GM06990 (cell line): ENCODE measurements around the gene DIP2A.
"Not testable (repeated sequence)": the region's sequence is repeated elsewhere in the genome, so short reads cannot be mapped to it uniquely, and the experiment has no call there.

Source experiments
- DNase-seq: peaks from one replicate; pipeline ENCODE4 v3.0.0-alpha.2; 2011; ENCODE audit not compliant: insufficient read length; ENCODE audit errors: extremely low read depth
- H3K27me3 ChIP-seq: replicated peaks from 2 replicates; pipeline ENCODE4 v1.6.0; 2011; ENCODE audit warnings: low read length; ENCODE audit not compliant: control insufficient read depth, insufficient read depth
- H3K36me3 ChIP-seq: 2 replicates; pipeline ENCODE4 v1.5.1; 2011; ENCODE audit warnings: low read length; ENCODE audit not compliant: control insufficient read depth, insufficient read depth
- H3K4me3 ChIP-seq: replicated peaks from 2 replicates; pipeline ENCODE4 v1.5.1; 2011; ENCODE audit warnings: low read depth, mild to moderate bottlenecking, control low read depth, low read length
- TF ChIP-seq, protein P1 (sequence below): IDR thresholded peaks from 2 replicates; pipeline ENCODE4 v1.5.1; 2011; ENCODE audit warnings: low read length, control low read depth, mild to moderate bottlenecking, inconsistent platforms; ENCODE audit not compliant: insufficient read depth, poor library complexity, severe bottlenecking

DIP2A gene

DNA sequence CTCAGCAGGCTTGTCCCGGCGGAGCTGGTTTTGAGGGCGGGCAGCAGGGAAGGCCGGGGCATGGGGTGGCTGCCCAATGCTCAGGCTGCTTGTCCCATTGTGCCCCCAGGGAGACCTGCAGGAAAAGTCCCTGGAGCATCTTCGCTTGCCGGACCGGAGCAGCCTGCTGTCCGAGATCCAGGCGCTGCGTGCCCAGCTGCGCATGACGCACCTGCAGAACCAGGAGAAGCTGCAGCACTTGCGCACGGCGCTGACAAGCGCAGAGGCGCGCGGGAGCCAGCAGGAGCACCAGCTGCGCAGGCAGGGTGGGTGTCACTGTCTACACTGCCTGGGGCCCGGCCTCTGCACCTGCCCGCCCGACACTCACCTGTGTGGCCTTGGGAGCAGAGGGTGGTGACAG, 30.4 kb upstream of the DIP2A start:
- Histone ChIP-seq H3K36me3 (peaks cover 34% of the 10 kb centered on the region), H3K27me3 (no peaks in the 10 kb centered on the region), H3K4me3 (no peak overlapping the region)
- TF ChIP-seq, protein P1, sequence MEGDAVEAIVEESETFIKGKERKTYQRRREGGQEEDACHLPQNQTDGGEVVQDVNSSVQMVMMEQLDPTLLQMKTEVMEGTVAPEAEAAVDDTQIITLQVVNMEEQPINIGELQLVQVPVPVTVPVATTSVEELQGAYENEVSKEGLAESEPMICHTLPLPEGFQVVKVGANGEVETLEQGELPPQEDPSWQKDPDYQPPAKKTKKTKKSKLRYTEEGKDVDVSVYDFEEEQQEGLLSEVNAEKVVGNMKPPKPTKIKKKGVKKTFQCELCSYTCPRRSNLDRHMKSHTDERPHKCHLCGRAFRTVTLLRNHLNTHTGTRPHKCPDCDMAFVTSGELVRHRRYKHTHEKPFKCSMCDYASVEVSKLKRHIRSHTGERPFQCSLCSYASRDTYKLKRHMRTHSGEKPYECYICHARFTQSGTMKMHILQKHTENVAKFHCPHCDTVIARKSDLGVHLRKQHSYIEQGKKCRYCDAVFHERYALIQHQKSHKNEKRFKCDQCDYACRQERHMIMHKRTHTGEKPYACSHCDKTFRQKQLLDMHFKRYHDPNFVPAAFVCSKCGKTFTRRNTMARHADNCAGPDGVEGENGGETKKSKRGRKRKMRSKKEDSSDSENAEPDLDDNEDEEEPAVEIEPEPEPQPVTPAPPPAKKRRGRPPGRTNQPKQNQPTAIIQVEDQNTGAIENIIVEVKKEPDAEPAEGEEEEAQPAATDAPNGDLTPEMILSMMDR: no peak
- no peak for DNase-seq

DNA sequence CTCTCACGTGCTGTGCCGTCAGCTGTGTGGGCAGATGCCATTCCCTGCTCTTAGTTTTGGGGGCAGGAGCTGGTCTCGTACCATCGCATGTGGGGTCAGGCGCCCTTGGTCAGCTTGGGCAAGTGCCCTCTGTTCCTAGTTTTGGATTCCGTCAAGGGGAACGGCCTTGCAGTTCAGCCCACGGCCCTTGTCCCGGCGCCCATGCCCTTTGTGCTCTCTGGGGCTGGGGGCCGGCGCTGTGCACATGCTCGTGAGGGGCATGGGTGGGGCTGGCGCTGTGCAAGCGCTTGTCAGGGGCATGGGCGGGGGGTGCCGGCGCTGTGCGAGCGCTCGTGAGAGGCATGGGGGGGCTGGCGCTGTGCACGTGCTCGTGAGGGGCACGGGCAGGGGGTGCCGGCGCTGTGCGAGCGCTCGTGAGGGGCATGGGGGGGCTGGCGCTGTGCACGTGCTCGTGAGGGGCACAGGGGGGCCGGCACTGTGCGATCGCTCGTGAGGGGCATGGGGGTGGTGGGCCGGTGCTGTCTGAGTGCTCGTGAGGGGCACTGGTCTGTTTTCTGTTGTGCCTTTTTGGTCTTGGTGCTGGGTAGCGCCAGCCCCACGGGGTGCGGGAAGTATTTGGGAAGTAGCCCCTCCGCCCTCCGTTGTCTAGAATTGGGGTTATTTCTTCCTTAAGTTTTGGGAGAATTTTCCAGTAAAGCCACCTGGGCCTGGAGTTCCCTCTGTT, 29.5 kb upstream of the DIP2A start:
- Histone ChIP-seq H3K27me3 (no peaks in the 10 kb centered on the region), H3K4me3 (no peak overlapping the region), H3K36me3 (peaks cover 36% of the 10 kb centered on the region)
- TF ChIP-seq, protein P1: no peak
- no peak for DNase-seq

DNA sequence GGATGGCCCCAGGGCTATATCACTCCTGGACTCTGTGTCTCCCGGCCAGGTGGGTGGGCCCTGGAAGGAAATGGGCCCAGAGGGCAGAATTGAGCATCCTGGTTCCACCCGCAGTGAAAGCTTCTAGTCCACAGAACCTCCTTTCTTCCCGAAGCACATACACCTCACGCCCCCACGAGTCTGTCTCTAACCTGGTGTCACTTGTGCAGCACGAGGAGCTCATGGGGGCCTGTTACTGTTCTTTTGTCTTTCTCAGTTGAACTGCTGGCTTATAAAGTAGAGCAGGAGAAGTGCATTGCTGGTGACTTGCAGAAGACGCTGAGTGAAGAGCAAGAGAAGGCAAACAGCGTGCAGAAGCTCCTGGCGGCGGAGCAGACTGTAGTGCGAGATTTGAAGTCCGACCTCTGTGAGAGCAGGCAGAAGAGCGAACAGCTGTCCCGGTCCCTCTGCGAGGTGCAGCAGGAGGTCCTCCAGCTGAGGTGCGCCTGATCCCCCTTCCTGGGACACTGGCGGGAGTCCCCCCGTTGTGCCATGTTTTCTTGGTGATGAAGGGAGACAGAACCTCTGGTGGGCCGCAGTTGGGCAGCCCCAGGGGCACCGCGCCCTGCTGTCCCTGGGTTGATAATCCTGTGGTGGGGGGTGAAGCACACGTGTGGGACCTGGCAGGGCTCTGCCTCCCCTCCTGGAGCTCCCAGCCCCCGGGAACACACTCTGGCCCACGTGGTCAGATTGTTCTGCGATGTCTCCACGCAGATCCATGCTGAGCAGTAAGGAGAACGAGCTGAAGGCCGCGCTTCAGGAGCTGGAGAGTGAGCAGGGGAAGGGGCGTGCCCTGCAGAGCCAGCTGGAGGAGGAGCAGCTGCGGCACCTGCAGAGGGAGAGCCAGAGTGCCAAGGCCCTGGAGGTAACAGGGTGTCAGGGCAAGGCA, 28.7 kb upstream of the DIP2A start:
- Histone ChIP-seq H3K36me3 (peaks cover 41% of the 10 kb centered on the region), H3K4me3 (no peak overlapping the region), H3K27me3 (no peaks in the 10 kb centered on the region)
- DNase-seq: no peak
- TF ChIP-seq, protein P1: no peak

DNA sequence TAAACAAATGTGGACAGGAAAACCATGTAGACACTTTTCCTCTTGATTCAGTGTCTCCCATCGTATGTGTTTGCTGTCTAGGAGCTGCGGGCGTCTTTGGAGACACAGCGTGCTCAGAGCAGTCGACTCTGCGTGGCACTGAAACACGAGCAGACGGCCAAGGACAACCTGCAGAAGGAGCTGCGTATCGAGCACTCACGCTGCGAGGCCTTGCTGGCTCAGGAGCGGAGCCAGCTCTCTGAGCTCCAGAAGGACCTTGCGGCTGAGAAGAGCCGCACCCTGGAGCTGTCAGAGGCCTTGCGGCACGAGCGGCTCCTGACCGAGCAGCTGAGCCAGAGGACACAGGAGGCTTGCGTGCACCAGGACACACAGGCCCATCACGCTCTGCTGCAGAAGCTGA, 27.2 kb upstream of the DIP2A start:
- TF ChIP-seq, protein P1: no peak
- peaks cover 40% of the 10 kb centered on the region for H3K36me3 ChIP-seq
- no peak for DNase-seq
- no peaks in the 10 kb centered on the region for H3K27me3 ChIP-seq
- no peak overlapping the region for H3K4me3 ChIP-seq

DNA sequence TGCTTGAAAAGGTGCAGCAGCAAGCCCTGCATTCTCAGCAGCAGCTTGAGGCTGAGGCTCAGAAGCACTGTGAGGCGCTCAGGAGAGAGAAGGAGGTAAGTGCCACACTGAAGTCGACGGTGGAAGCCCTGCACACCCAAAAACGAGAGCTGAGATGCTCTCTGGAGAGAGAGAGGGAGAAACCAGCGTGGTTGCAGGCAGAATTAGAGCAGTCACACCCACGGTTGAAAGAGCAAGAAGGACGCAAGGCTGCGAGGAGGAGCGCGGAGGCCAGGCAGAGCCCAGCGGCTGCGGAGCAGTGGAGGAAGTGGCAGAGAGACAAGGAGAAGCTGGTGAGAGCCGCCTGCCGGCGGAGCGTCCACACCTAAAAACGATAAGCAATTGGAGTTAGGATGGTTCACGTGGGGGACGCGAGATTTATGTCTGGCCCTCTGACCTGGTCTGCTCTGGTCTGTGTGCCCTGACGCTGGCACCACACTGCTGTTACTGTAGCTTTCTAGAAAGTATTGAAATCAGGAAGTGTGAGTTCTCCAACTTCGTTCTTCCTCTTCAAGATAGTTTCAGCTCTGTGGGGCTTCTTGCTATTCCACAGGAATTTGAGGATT, 26.7 kb upstream of the DIP2A start:
- H3K36me3 ChIP-seq: peaks cover 43% of the 10 kb centered on the region
- DNase-seq: no peak

DNA sequence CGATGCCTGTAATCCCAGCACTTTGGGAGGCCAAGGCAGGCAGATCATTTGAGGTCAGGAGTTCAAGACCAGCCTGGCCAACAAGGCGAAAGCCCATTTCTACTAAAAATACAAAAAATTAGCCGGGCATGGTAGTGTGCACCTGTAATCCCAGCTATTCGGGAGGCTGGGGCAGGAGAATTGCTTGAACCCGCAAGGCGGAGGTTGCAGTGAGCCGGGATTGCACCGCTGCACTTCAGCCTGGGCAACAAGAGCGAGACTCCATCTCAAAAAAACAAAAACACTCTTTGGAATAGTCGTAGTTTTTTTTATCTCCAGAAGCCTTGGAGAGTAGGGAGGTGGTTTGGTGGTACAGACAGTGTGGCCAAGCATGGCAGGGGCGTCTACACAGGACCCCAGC, 25.6 kb upstream of the DIP2A start:
- not testable (repeated sequence) for H3K4me3 ChIP-seq, H3K27me3 ChIP-seq, DNase-seq
- peaks cover 41% of the 10 kb centered on the region for H3K36me3 ChIP-seq

More for the DNA sequence above, 26.7 kb upstream of the DIP2A start:
- TF ChIP-seq, protein P1: no peak
- Histone ChIP-seq H3K27me3 (no peaks in the 10 kb centered on the region), H3K4me3 (no peak overlapping the region)
